OCI-LY3 (cell line): ENCODE measurements around the gene TMEM185B.

ENCODE experiments used
- H2AFZ ChIP-seq: fragments of 200-600, 300-600 bp; shearing (Covaris generic); 2 replicates; pipeline ENCODE4 v1.6.0; 2014; ENCODE audit warnings: antibody characterized with exemption, low read depth, low read length
- H3K27ac ChIP-seq: fragments of 200-600, 300-600 bp; sonication (generic); 2 replicates; pipeline ENCODE4 v1.5.1; 2014; ENCODE audit warnings: mild to moderate bottlenecking, low read length, moderate library complexity, mixed read lengths
- H3K27me3 ChIP-seq: fragments of 200-600, 300-600 bp; sonication (generic); 2 replicates; pipeline ENCODE4 v1.6.1; 2014; ENCODE audit warnings: low read depth, low read length, mixed read lengths
- H3K36me3 ChIP-seq: fragments of 200-600, 300-600 bp; sonication (generic); replicated peaks from 2 replicates; pipeline ENCODE3; 2014; ENCODE audit warnings: low read depth, low read length, mixed read lengths
- H3K4me1 ChIP-seq: fragments of 300-600, 200-600 bp; sonication (generic); 2 replicates; pipeline ENCODE4 v1.6.1; 2014; ENCODE audit warnings: low read length, mixed read lengths
- H3K4me2 ChIP-seq: fragments of 200-600, 300-600 bp; sonication (generic); 2 replicates; pipeline ENCODE4 v1.6.1; 2014; ENCODE audit warnings: low read length, mixed read lengths
- H3K4me3 ChIP-seq: fragments of 300-600, 200-600 bp; sonication (generic); 2 replicates; pipeline ENCODE4 v1.5.1; 2014; ENCODE audit warnings: antibody characterized with exemption, mild to moderate bottlenecking, low read length, moderate library complexity
- H3K79me2 ChIP-seq: fragments of 300-600, 200-600 bp; shearing (Covaris generic); 2 replicates; pipeline ENCODE4 v1.6.1; 2014; ENCODE audit warnings: mild to moderate bottlenecking, low read length, mixed read lengths
- H3K9ac ChIP-seq: fragments of 300-600, 200-600 bp; shearing (Covaris generic); 2 replicates; pipeline ENCODE4 v1.6.0; 2014; ENCODE audit warnings: mild to moderate bottlenecking, low read length, moderate library complexity
- H3K9me3 ChIP-seq: fragments of 200-600, 300-600 bp; shearing (Covaris generic); 2 replicates; pipeline ENCODE4 v1.6.1; 2014; ENCODE audit warnings: low read length, mixed read lengths; ENCODE audit not compliant: insufficient read depth
- H4K20me1 ChIP-seq: fragments of 200-600, 300-600 bp; sonication (generic); 2 replicates; pipeline ENCODE4 v1.6.1; 2016; ENCODE audit warnings: low read length, mixed read lengths; ENCODE audit not compliant: insufficient read depth
- EZH2phosphoT487 ChIP-seq: fragments of 200-600 bp; shearing (Covaris generic); IDR thresholded peaks from 2 replicates; pipeline ENCODE4 v1.6.1; 2018; ENCODE audit warnings: antibody characterized with exemption, mixed run types, low read depth
- TF ChIP-seq, protein P1 (sequence below): fragments of 200-600, 300-600 bp; sonication (generic); IDR thresholded peaks from 2 replicates; pipeline ENCODE4 v1.5.1; 2014; ENCODE audit warnings: antibody characterized with exemption, low read length, low read depth

Gene TMEM185B

GRCh38 chr2:120246546-120247300 lies 23.5 kb upstream of the TMEM185B start:
- H3K27ac ChIP-seq, result no peak overlapping the region
- TF ChIP-seq, protein P1, sequence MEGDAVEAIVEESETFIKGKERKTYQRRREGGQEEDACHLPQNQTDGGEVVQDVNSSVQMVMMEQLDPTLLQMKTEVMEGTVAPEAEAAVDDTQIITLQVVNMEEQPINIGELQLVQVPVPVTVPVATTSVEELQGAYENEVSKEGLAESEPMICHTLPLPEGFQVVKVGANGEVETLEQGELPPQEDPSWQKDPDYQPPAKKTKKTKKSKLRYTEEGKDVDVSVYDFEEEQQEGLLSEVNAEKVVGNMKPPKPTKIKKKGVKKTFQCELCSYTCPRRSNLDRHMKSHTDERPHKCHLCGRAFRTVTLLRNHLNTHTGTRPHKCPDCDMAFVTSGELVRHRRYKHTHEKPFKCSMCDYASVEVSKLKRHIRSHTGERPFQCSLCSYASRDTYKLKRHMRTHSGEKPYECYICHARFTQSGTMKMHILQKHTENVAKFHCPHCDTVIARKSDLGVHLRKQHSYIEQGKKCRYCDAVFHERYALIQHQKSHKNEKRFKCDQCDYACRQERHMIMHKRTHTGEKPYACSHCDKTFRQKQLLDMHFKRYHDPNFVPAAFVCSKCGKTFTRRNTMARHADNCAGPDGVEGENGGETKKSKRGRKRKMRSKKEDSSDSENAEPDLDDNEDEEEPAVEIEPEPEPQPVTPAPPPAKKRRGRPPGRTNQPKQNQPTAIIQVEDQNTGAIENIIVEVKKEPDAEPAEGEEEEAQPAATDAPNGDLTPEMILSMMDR, result no peak
- TF ChIP-seq EZH2phosphoT487, result no peak

GRCh38 chr2:120245520-120246332 lies 22.5 kb upstream of the TMEM185B start:
- no peak overlapping the region for H3K4me2 ChIP-seq
- no peak overlapping the region for H3K4me3 ChIP-seq
- H3K4me1 ChIP-seq, result no peaks in the 10 kb centered on the region
- H3K9me3 ChIP-seq, result no peaks in the 10 kb centered on the region
- no peak overlapping the region for H3K27ac ChIP-seq
- H3K36me3 ChIP-seq, result no peaks in the 10 kb centered on the region
- H3K27me3 ChIP-seq, result peaks cover 36% of the 10 kb centered on the region
- no peaks in the 10 kb centered on the region for H4K20me1 ChIP-seq
- no peak overlapping the region for H3K9ac ChIP-seq
- no peak overlapping the region for H2AFZ ChIP-seq
- H3K79me2 ChIP-seq, result no peaks in the 10 kb centered on the region
- TF ChIP-seq, protein P1, result no peak
- no peak for TF ChIP-seq EZH2phosphoT487

More at GRCh38 chr2:120246546-120247300, 23.5 kb upstream of the TMEM185B start:
- Histone ChIP-seq H3K36me3 (no peaks in the 10 kb centered on the region), H2AFZ (no peak overlapping the region), H3K4me2 (no peak overlapping the region), H3K27me3 (peaks cover 46% of the 10 kb centered on the region), H3K9ac (no peak overlapping the region), H3K4me1 (peaks cover 3% of the 10 kb centered on the region), H3K9me3 (no peaks in the 10 kb centered on the region), H4K20me1 (no peaks in the 10 kb centered on the region), H3K79me2 (no peaks in the 10 kb centered on the region), H3K4me3 (no peak overlapping the region)

DNA sequence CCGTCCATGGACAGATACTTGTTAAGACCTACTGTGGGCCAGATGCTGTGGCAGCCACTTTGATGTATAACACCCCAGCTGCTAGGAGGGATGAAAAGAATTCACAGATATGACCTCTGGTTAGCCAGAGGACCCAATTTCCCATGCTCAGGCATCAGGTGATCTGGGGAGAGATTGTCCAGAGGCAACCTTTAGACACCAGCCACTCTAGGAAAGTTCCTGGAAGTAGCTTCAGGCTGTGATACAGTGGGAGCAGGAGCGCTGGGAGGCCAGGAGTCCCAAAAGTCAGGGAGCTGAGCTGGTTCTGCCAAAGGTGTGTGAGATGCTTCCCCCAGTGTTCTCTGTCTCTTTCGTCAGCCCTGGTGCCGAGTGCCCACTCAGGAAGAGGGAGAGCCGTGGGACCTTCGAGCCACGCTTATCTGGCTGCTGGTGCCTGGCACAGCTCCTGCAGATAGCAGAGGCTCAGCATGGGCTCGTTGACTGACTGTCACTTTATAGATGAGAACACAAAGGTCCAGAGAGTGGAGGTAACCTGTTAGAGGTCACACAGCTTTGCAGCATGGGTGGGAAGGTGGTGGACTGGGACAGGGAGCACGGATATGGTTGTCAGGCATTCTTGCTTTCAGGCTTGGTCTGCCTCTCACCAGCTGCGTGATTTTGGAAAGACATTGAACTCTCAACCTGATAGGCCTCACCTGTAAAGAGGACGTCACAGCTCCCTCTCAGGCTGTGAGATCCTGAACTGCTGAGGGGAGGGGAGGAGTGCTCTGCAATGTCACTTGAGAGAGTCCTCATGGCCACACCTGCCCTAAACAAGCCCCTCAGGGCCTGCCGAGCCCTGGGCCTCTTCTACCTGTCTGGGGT lies 21.7 kb upstream of the TMEM185B start:
- H2AFZ ChIP-seq, result no peak overlapping the region
- no peak for TF ChIP-seq EZH2phosphoT487
- TF ChIP-seq, protein P1, result no peak
- H3K4me2 ChIP-seq, result no peak overlapping the region
- H3K79me2 ChIP-seq, result no peaks in the 10 kb centered on the region
- no peak overlapping the region for H3K4me3 ChIP-seq
- H3K4me1 ChIP-seq, result no peaks in the 10 kb centered on the region
- H3K36me3 ChIP-seq, result no peaks in the 10 kb centered on the region
- peaks cover 27% of the 10 kb centered on the region for H3K27me3 ChIP-seq
- no peak overlapping the region for H3K27ac ChIP-seq
- no peaks in the 10 kb centered on the region for H4K20me1 ChIP-seq
- H3K9ac ChIP-seq, result no peak overlapping the region
- H3K9me3 ChIP-seq, result no peaks in the 10 kb centered on the region
